Measurements from ENCODE around the gene PER2. TPM values are rescaled to one million over a fixed set of nuclear protein-coding genes. Genes with fewer than 3 reads are reported as not detected.

The PER2 gene
- total and polyA plus RNA-seq, 2 donors (not counting 3 experiments of a cell fraction or from before 2014, with no cell fraction given) = 0.86 to 3.8 TPM

GRCh38 chr2:238247841-238248453 is 40.5 kb downstream of the PER2 start:
- no peak for FAIRE-seq

GRCh38 chr2:238247002-238247822 is 41.2 kb downstream of the PER2 start:
- no peaks in the 10 kb centered on the region for H3K9me3 ChIP-seq (replicated peaks; ENCODE audit: control insufficient read depth, insufficient read depth, low read length)
- H3K9ac ChIP-seq (replicated peaks; ENCODE audit: extremely low read depth, insufficient read depth, low read length) = no peak overlapping the region
- no peak overlapping the region for H3K4me3 ChIP-seq (replicated peaks in 1 of 3; ENCODE audit: insufficient read depth in 1 of 3, low read depth in 1 of 3, low read length in 3 of 3)
- H3K79me2 ChIP-seq (ENCODE audit: control insufficient read depth, insufficient read depth, low read length) = no peaks in the 10 kb centered on the region
- DNase-seq (ENCODE audit: low read depth, low spot score) (no peak), FAIRE-seq (no peak)
- ChIA-PET CTCF (interaction anchor here (4.6 kb wide), 1 partner anchor 16 kb away, joined by 24 read pairs; no protein-coding TSS in a partner anchor), POLR2A (no interaction called here)
- BruUV-seq (replicated peaks) = no TSS peak
- H3K4me1 ChIP-seq (ENCODE audit: control insufficient read depth, extremely low read depth, insufficient read depth, low read length) = no peaks in the 10 kb centered on the region
- H4K20me1 ChIP-seq (replicated peaks; ENCODE audit: control insufficient read depth, extremely low read depth, insufficient read depth, low read length) = no peaks in the 10 kb centered on the region
- H2AFZ ChIP-seq (ENCODE audit: low read depth, low read length) = no peak overlapping the region
- no peak overlapping the region for H3K27ac ChIP-seq (ENCODE audit: insufficient read depth, low read depth, low read length)
- TF ChIP-seq GATA2 (IDR thresholded peaks at IDR 0.05; ENCODE audit: insufficient read depth, insufficient read length, low read depth, low read length) = no peak
- no peak overlapping the region for H3K4me2 ChIP-seq (ENCODE audit: insufficient read depth, low read length)
- no peaks in the 10 kb centered on the region for H3K9me1 ChIP-seq (replicated peaks; ENCODE audit: control insufficient read depth, extremely low read depth, insufficient read depth, low read length)
- intact Hi-C loops (cut with micrococcal nuclease) = loop anchor here (10.0 kb wide), 1 partner anchor 282 kb away; the partner anchor contains the start of gene UBE2F
- dilution Hi-C loops (cut with MboI; ENCODE audit: extremely low pct_ligation_motif_present, low sequenced_read_pairs) = no loop called here
- no peaks in the 10 kb centered on the region for H3K27me3 ChIP-seq (ENCODE audit: control insufficient read depth in 2 of 2, insufficient read depth in 2 of 2, low read length in 2 of 2)
- H3K36me3 ChIP-seq (ENCODE audit: control insufficient read depth in 2 of 2, extremely low read depth in 1 of 2, insufficient read depth in 2 of 2, low read length in 2 of 2) = no peaks in the 10 kb centered on the region

More at GRCh38 chr2:238247841-238248453, 40.5 kb downstream of the PER2 start:
- Histone ChIP-seq H3K27ac (ENCODE audit: insufficient read depth, low read depth, low read length) (no peak overlapping the region), H3K9ac (replicated peaks; ENCODE audit: extremely low read depth, insufficient read depth, low read length) (no peak overlapping the region), H2AFZ (ENCODE audit: low read depth, low read length) (no peak overlapping the region), H3K79me2 (ENCODE audit: control insufficient read depth, insufficient read depth, low read length) (no peaks in the 10 kb centered on the region), H3K4me3 (replicated peaks in 1 of 3; ENCODE audit: insufficient read depth in 1 of 3, low read depth in 1 of 3, low read length in 3 of 3) (no peak overlapping the region), H4K20me1 (replicated peaks; ENCODE audit: control insufficient read depth, extremely low read depth, insufficient read depth, low read length) (no peaks in the 10 kb centered on the region), H3K4me1 (ENCODE audit: control insufficient read depth, extremely low read depth, insufficient read depth, low read length) (no peaks in the 10 kb centered on the region), H3K9me1 (replicated peaks; ENCODE audit: control insufficient read depth, extremely low read depth, insufficient read depth, low read length) (no peaks in the 10 kb centered on the region), H3K36me3 (ENCODE audit: control insufficient read depth in 2 of 2, extremely low read depth in 1 of 2, insufficient read depth in 2 of 2, low read length in 2 of 2) (no peaks in the 10 kb centered on the region), H3K4me2 (ENCODE audit: insufficient read depth, low read length) (no peak overlapping the region), H3K27me3 (ENCODE audit: control insufficient read depth in 2 of 2, insufficient read depth in 2 of 2, low read length in 2 of 2) (no peaks in the 10 kb centered on the region), H3K9me3 (replicated peaks; ENCODE audit: control insufficient read depth, insufficient read depth, low read length) (no peaks in the 10 kb centered on the region)
- POLR2A ChIA-PET = no interaction called here
- no peak for TF ChIP-seq GATA2 (IDR thresholded peaks at IDR 0.05; ENCODE audit: insufficient read depth, insufficient read length, low read depth, low read length)
- no peak for TF ChIP-seq EZH2 (IDR thresholded peaks at IDR 0.05; ENCODE audit: borderline replicate concordance, low read depth, low read length, severe bottlenecking)
- no peak for TF ChIP-seq POLR2A (IDR thresholded peaks at IDR 0.05; ENCODE audit: low read depth, low read length)
- no peak for DNase-seq (ENCODE audit: low read depth, low spot score)
- CTCF ChIA-PET = interaction anchor here (4.6 kb wide), 1 partner anchor 15 kb away, joined by 24 read pairs; no protein-coding TSS in a partner anchor
- intact Hi-C loops (cut with micrococcal nuclease) (loop anchor here (10.0 kb wide), 1 partner anchor 283 kb away; the partner anchor contains the start of gene UBE2F), dilution Hi-C loops (cut with MboI; ENCODE audit: extremely low pct_ligation_motif_present, low sequenced_read_pairs) (no loop called here)
- no TSS peak for BruUV-seq (replicated peaks)
